BJ (cell line): ENCODE data around the gene NTMT1. TPM values are rescaled to one million over a fixed set of nuclear protein-coding genes. Genes with fewer than 3 reads are reported as not detected.

Experiments used
- CTCF ChIA-PET: fragments of 350-600 bp; formaldehyde crosslinking; extraction: SDS; loops from one replicate; lab custom pipeline; 2021; ENCODE audit warnings: antibody characterized with exemption, inconsistent platforms; lab: Yijun Ruan, JAX
- POLR2A ChIA-PET: fragments of 300-600 bp; sonication (Branson Sonifier 250); formaldehyde crosslinking; extraction: SDS; loops from one replicate; lab custom pipeline; 2021; ENCODE audit warnings: antibody characterized with exemption; lab: Charles Lee
- DNase-seq: peaks from one replicate; pipeline ENCODE4 v3.0.0-alpha.2; 2011; ENCODE audit warnings: low read depth
- H3K27me3 ChIP-seq: 2 replicates; pipeline ENCODE4 v1.6.0; 2011; ENCODE audit warnings: low read length; ENCODE audit not compliant: control insufficient read depth, insufficient read depth
- H3K36me3 ChIP-seq: 2 replicates; pipeline ENCODE4 v1.5.1; 2011; ENCODE audit warnings: low read length; ENCODE audit not compliant: control insufficient read depth, insufficient read depth
- H3K4me3 ChIP-seq: 2 replicates; pipeline ENCODE4 v1.5.1; 2011; ENCODE audit warnings: low read depth, mild to moderate bottlenecking, control low read depth, low read length
- CTCF ChIP-seq: IDR thresholded peaks from 2 replicates; pipeline ENCODE4 v1.5.1; 2011; ENCODE audit warnings: low read depth, mild to moderate bottlenecking, control low read depth, inconsistent platforms, low read length, moderate library complexity; ENCODE audit not compliant: insufficient read depth
- polyA plus RNA-seq: library from polyadenylated mRNA; depleted of rRNA; stranded (reverse); fragments of >200 nt; gene quantifications from 2 replicates; pipeline ENCODE4 v1.2.3, GENCODE V29; 2011

Gene NTMT1
- polyA plus RNA-seq, 1 experiment = 96.3 TPM

GRCh38 chr9:129604056-129604765 is 21.8 kb upstream of the NTMT1 start:
- no peaks in the 10 kb centered on the region for H3K27me3 ChIP-seq
- ChIA-PET POLR2A (no interaction called here), CTCF (interaction anchor here (0.9 to 5.7 kb wide), 2 partner anchors 157 to 465 kb away, joined by 3 to 44 read pairs; no protein-coding TSS in a partner anchor)
- no peaks in the 10 kb centered on the region for H3K36me3 ChIP-seq
- TF ChIP-seq CTCF = no peak
- DNase-seq = no peak
- H3K4me3 ChIP-seq = no peak overlapping the region

GRCh38 chr9:129604766-129605163 is 21.2 kb upstream of the NTMT1 start:
- Histone ChIP-seq H3K27me3 (no peaks in the 10 kb centered on the region), H3K36me3 (no peaks in the 10 kb centered on the region), H3K4me3 (no peak overlapping the region)
- ChIA-PET CTCF (interaction anchor here (5.7 kb wide), 1 partner anchor 466 kb away, joined by 44 read pairs; no protein-coding TSS in a partner anchor), POLR2A (no interaction called here)
- no peak for DNase-seq
- TF ChIP-seq CTCF = no peak

GRCh38 chr9:129606161-129607026 is 19.6 kb upstream of the NTMT1 start:
- H3K4me3 ChIP-seq = no peak overlapping the region
- ChIA-PET POLR2A (interaction anchor here (0.6 kb wide), 1 partner anchor 9 kb away, joined by 4 read pairs; no protein-coding TSS in a partner anchor), CTCF (interaction anchor here (0.7 to 5.7 kb wide), 9 partner anchors 9 to 468 kb away, joined by 3 to 44 read pairs (median 5); partner anchors contain the start of gene C9orf50)
- H3K36me3 ChIP-seq = no peaks in the 10 kb centered on the region
- H3K27me3 ChIP-seq = no peaks in the 10 kb centered on the region
- DNase-seq = no peak
- TF ChIP-seq CTCF = no peak

- DNase-seq = no peak
- Histone ChIP-seq H3K27me3 (no peaks in the 10 kb centered on the region), H3K4me3 (no peak overlapping the region), H3K36me3 (no peaks in the 10 kb centered on the region)
- ChIA-PET CTCF (interaction anchor here (0.7 to 5.7 kb wide), 9 partner anchors 10 to 468 kb away, joined by 3 to 44 read pairs (median 5); partner anchors contain the start of gene C9orf50), POLR2A (no interaction called here)
- no peak for TF ChIP-seq CTCF
Observed at GRCh38 chr9:129607027-129607387, 19.0 kb upstream of the NTMT1 start.
